Trophoblast cell (in vitro differentiated cells and primary cell): Measurements from ENCODE around the gene SUMO3.

ENCODE experiments used
- DNase-seq, 2 donors: peaks; one replicate each; pipeline ENCODE4 v3.0.0-alpha.2; 2016
- H2AFZ ChIP-seq: 2 replicates; pipeline ENCODE4 v1.6.1; 2013; ENCODE audit warnings: low read length, moderate library complexity, mild to moderate bottlenecking; ENCODE audit not compliant: insufficient read depth, poor library complexity
- H2AK5ac ChIP-seq: 2 replicates; pipeline ENCODE4 v1.6.1; 2013; ENCODE audit warnings: mild to moderate bottlenecking, low read length
- H2BK120ac ChIP-seq: 2 replicates; pipeline ENCODE4 v1.6.1; 2013; ENCODE audit warnings: low read length, mild to moderate bottlenecking, moderate library complexity; ENCODE audit not compliant: insufficient read depth, poor library complexity
- H2BK12ac ChIP-seq: 2 replicates; pipeline ENCODE4 v1.6.1; 2013; ENCODE audit warnings: mild to moderate bottlenecking, low read length, moderate library complexity
- H2BK5ac ChIP-seq: 2 replicates; pipeline ENCODE4 v1.6.1; 2013; ENCODE audit warnings: low read length, low read depth, moderate library complexity, mild to moderate bottlenecking; ENCODE audit not compliant: poor library complexity
- H3K14ac ChIP-seq: 2 replicates; pipeline ENCODE4 v1.6.1; 2013; ENCODE audit warnings: mild to moderate bottlenecking, low read length
- H3K18ac ChIP-seq: 2 replicates; pipeline ENCODE4 v1.6.1; 2013; ENCODE audit warnings: mild to moderate bottlenecking, low read length
- H3K23ac ChIP-seq: 2 replicates; pipeline ENCODE4 v1.6.1; 2013; ENCODE audit warnings: low read length
- H3K27ac ChIP-seq: 2 replicates; pipeline ENCODE4 v1.5.1; 2013; ENCODE audit warnings: low read depth, mild to moderate bottlenecking, inconsistent platforms, low read length, moderate library complexity
- H3K27me3 ChIP-seq: 2 replicates; pipeline ENCODE4 v1.6.1; 2013; ENCODE audit warnings: inconsistent platforms, mild to moderate bottlenecking, low read length, moderate library complexity; ENCODE audit not compliant: insufficient read depth
- H3K36me3 ChIP-seq, 2 experiments: 1 replicate in 1 of 2; 2 replicates in 1 of 2; pipeline ENCODE4 v1.6.1; 2013; ENCODE audit warnings: low read length in 2 of 2, mild to moderate bottlenecking in 2 of 2, moderate library complexity in 1 of 2; ENCODE audit not compliant: insufficient read depth in 2 of 2, control insufficient read depth in 1 of 2
- H3K4ac ChIP-seq: 2 replicates; pipeline ENCODE4 v1.6.1; 2013; ENCODE audit warnings: low read depth, mild to moderate bottlenecking, low read length, moderate library complexity
- H3K4me1 ChIP-seq, 2 experiments: 1 replicate in 1 of 2; 2 replicates in 1 of 2; pipeline ENCODE4 v1.6.1; 2013; ENCODE audit warnings: low read length in 2 of 2, mild to moderate bottlenecking in 2 of 2, moderate library complexity in 1 of 2; ENCODE audit not compliant: insufficient read depth in 2 of 2, control insufficient read depth in 1 of 2
- H3K4me2 ChIP-seq: 2 replicates; pipeline ENCODE4 v1.6.1; 2013; ENCODE audit warnings: inconsistent platforms, mild to moderate bottlenecking, low read length, moderate library complexity
- H3K4me3 ChIP-seq: 2 replicates; pipeline ENCODE4 v1.5.1; 2013; ENCODE audit warnings: mild to moderate bottlenecking, low read depth, low read length, inconsistent platforms
- H3K79me1 ChIP-seq: one replicate; pipeline ENCODE4 v1.6.1; 2013; ENCODE audit warnings: low read length
- H3K79me2 ChIP-seq: 2 replicates; pipeline ENCODE4 v1.6.1; 2013; ENCODE audit warnings: low read length, mild to moderate bottlenecking; ENCODE audit not compliant: control insufficient read depth, insufficient read depth, poor library complexity
- H3K9ac ChIP-seq: 2 replicates; pipeline ENCODE4 v1.6.1; 2013; ENCODE audit warnings: mild to moderate bottlenecking, low read length
- H3K9me3 ChIP-seq: 2 replicates; pipeline ENCODE4 v1.6.1; 2013; ENCODE audit warnings: low read depth, mild to moderate bottlenecking, control low read depth, inconsistent platforms, low read length; ENCODE audit not compliant: insufficient read depth
- H4K12ac ChIP-seq: 2 replicates; pipeline ENCODE4 v1.6.1; 2013; ENCODE audit warnings: low read depth, mild to moderate bottlenecking, low read length, moderate library complexity
- H4K8ac ChIP-seq: 2 replicates; pipeline ENCODE4 v1.6.1; 2013; ENCODE audit warnings: low read depth, mild to moderate bottlenecking, low read length, moderate library complexity
- H4K91ac ChIP-seq: one replicate; pipeline ENCODE4 v1.6.1; 2013; ENCODE audit warnings: low read depth, mild to moderate bottlenecking, low read length, moderate library complexity
- WGBS: extraction: QIAGEN DNeasy Blood & Tissue Kit; methylation state at CpG from one replicate; pipeline ENCODE4 v1.1.7; 2013; ENCODE audit warnings: missing lambda C conversion rate; ENCODE audit not compliant: insufficient read length, insufficient coverage; ENCODE audit errors: extremely low coverage; 5-methylcytosine and 5-hydroxymethylcytosine counted together

The SUMO3 gene

GRCh38 chr21:44802396-44803153 lies 15.3 kb downstream of the SUMO3 start:
- Histone ChIP-seq H2BK120ac (no peak overlapping the region), H3K27me3 (no peaks in the 10 kb centered on the region), H4K12ac (peak overlapping the region; percentile 41), H3K27ac (no peak overlapping the region), H2BK12ac (no peak overlapping the region), H3K36me3 (peaks cover 22 to 30% of the 10 kb centered on the region in 2 experiments), H3K79me2 (peaks cover 13% of the 10 kb centered on the region), H3K79me1 (peaks cover 6% of the 10 kb centered on the region), H4K8ac (peak overlapping the region; percentile 89), H2AK5ac (no peak overlapping the region), H3K4me3 (peak overlapping the region; percentile 93), H3K9ac (peak overlapping the region; percentile 75), H3K4me1 (peaks cover 6 to 11% of the 10 kb centered on the region in 2 experiments), H4K91ac (peak overlapping the region; percentile 28), H3K18ac (no peak overlapping the region), H2BK5ac (no peak overlapping the region), H3K4ac (no peak overlapping the region), H2AFZ (peak overlapping the region; percentile 17), H3K9me3 (no peaks in the 10 kb centered on the region), H3K4me2 (peak overlapping the region; percentile 72), H3K23ac (no peak overlapping the region), H3K14ac (peak overlapping the region; percentile 13)
- no CpG with 5 or more reads among the region's 32 CpGs for WGBS
- DNase-seq = no peak

- Histone ChIP-seq H2BK5ac (peak within 1 kb of the TSS; percentile 74), H4K91ac (peak within 1 kb of the TSS; percentile 89), H2BK120ac (peak within 1 kb of the TSS; percentile 47), H3K23ac (no peak within 1 kb of the TSS), H3K4me2 (peak within 1 kb of the TSS; percentile 72), H2BK12ac (no peak within 1 kb of the TSS), H3K9me3 (no peaks in the 10 kb centered on the region), H3K4ac (peak within 1 kb of the TSS; percentile 80), H3K36me3 (peaks cover 14 to 23% of the 10 kb centered on the region in 2 experiments), H4K12ac (peak within 1 kb of the TSS; percentile 93), H3K27me3 (no peaks in the 10 kb centered on the region), H3K4me1 (peaks cover 6 to 11% of the 10 kb centered on the region in 2 experiments), H3K79me1 (peaks cover 6% of the 10 kb centered on the region), H2AK5ac (peak within 1 kb of the TSS; percentile 21), H4K8ac (peak within 1 kb of the TSS; percentile 94), H3K9ac (peak within 1 kb of the TSS; percentile 87), H3K79me2 (peaks cover 13% of the 10 kb centered on the region), H3K14ac (peak within 1 kb of the TSS; percentile 86), H3K18ac (peak within 1 kb of the TSS; percentile 58), H3K27ac (no peak within 1 kb of the TSS), H3K4me3 (peak within 1 kb of the TSS; percentile 93), H2AFZ (peak within 1 kb of the TSS; percentile 89)
- peak; percentile 64 to 84 for DNase-seq
- no CpG with 5 or more reads among the region's 97 CpGs for WGBS
Measured at GRCh38 chr21:44801468-44802395, 16.1 kb downstream of the SUMO3 start, which contains the start of gene UBE2G2. Gene UBE2G2 (minus strand): TSS chr21:44801820. CDS start chr21:44801748, 72 bp downstream.

- H3K18ac ChIP-seq = peak overlapping the region; percentile 42
Measured at GRCh38 chr21:44800971-44801467, 16.8 kb downstream of the SUMO3 start.

GRCh38 chr21:44800103-44800502 lies 17.8 kb downstream of the SUMO3 start:
- Histone ChIP-seq H3K4ac (peak overlapping the region; percentile 43), H2BK12ac (no peak overlapping the region), H2AFZ (no peak overlapping the region), H2BK5ac (no peak overlapping the region), H3K23ac (no peak overlapping the region), H3K79me2 (peaks cover 14% of the 10 kb centered on the region), H3K36me3 (peaks cover 8 to 16% of the 10 kb centered on the region in 2 experiments), H3K4me2 (peak overlapping the region; percentile 72), H3K4me1 (peaks cover 6 to 11% of the 10 kb centered on the region in 2 experiments), H3K27ac (no peak overlapping the region), H3K4me3 (no peak overlapping the region), H2AK5ac (no peak overlapping the region), H4K8ac (no peak overlapping the region), H2BK120ac (no peak overlapping the region), H4K91ac (no peak overlapping the region), H3K27me3 (no peaks in the 10 kb centered on the region), H3K79me1 (peaks cover 6% of the 10 kb centered on the region), H3K9ac (no peak overlapping the region), H3K14ac (no peak overlapping the region), H3K18ac (no peak overlapping the region), H3K9me3 (no peaks in the 10 kb centered on the region), H4K12ac (no peak overlapping the region)
- no CpG with 5 or more reads among the region's 12 CpGs for WGBS
- DNase-seq = peak in 1 of 2 donors; percentile 27

More at GRCh38 chr21:44800971-44801467, 16.8 kb downstream of the SUMO3 start:
- Histone ChIP-seq H2BK12ac (no peak overlapping the region), H2AK5ac (peak overlapping the region; percentile 21), H2BK120ac (peak overlapping the region; percentile 47), H3K9ac (peak overlapping the region; percentile 87), H2BK5ac (peak overlapping the region; percentile 37), H3K36me3 (peaks cover 10 to 22% of the 10 kb centered on the region in 2 experiments), H3K79me2 (peaks cover 13% of the 10 kb centered on the region), H3K9me3 (no peaks in the 10 kb centered on the region), H3K4ac (peak overlapping the region; percentile 80), H3K14ac (peak overlapping the region; percentile 86), H3K79me1 (peaks cover 6% of the 10 kb centered on the region), H3K4me3 (peak overlapping the region; percentile 93), H4K8ac (peak overlapping the region; percentile 94), H3K4me2 (peak overlapping the region; percentile 72), H3K27me3 (no peaks in the 10 kb centered on the region), H3K27ac (no peak overlapping the region), H2AFZ (peak overlapping the region; percentile 20), H3K4me1 (peaks cover 6 to 11% of the 10 kb centered on the region in 2 experiments), H4K12ac (peak overlapping the region; percentile 92), H4K91ac (peak overlapping the region; percentile 50), H3K23ac (no peak overlapping the region)
- DNase-seq = peak; percentile 73 to 88
- no CpG with 5 or more reads among the region's 17 CpGs for WGBS
